ENCODE results near the gene NKX3-2. TPM values are rescaled to one million over a fixed set of nuclear protein-coding genes. Genes with fewer than 3 reads are reported as not detected.

Gene NKX3-2
- total and polyA plus RNA-seq, 9 of the 15 experiments (the other 6 are each of a cell fraction or from before 2014, with no cell fraction given), result 0.03 to 0.81 (median 0.27) TPM; not detected in 1

DNA sequence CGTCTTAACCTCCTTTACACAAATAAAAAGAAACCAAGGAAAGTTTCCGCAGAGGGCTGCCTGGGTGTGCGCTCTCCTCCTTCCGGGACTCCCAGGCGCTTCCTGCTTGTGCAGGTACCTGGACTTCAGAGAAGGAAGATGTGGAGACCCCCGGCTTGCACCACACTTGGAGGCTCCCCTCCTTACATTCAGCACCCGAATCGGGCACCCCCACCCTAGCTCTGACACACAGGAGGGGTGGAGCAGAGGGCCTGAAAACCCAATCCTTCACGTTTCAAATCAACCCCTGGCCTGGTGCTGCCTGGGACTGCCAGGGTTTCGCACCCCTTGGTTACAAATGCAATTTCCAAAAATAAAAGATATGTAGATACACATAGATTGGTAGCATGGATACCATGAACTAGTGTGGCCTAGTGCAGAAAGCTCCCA is 3.1 kb downstream of the NKX3-2 start:
- peaks cover 31 to 48% of the 10 kb centered on the region in 2 experiments for H3K27me3 ChIP-seq (ENCODE audit: control insufficient read depth in 2 of 2, insufficient read depth in 2 of 2, low read length in 2 of 2)

More for the DNA sequence above, 3.1 kb downstream of the NKX3-2 start:
- ChIA-PET POLR2A (interaction anchor here (0.7 kb wide), 1 partner anchor 695 kb away, joined by 3 read pairs; no protein-coding TSS in a partner anchor), CTCF (ENCODE audit: low intra/inter-chr PET ratio) (no interaction called here)
- no peaks in the 10 kb centered on the region for H3K36me3 ChIP-seq (ENCODE audit: control insufficient read depth, insufficient read depth, low read length)
- no peak for DNase-seq (ENCODE audit: extremely low read depth in 1 of 4, low spot score in 3 of 4)
- no peaks in the 10 kb centered on the region for H4K20me1 ChIP-seq (replicated peaks; ENCODE audit: control insufficient read depth, insufficient read depth, low read length)
- peaks cover 2 to 21% of the 10 kb centered on the region in 2 experiments; a peak in 3 of 5 replicates for H3K4me1 ChIP-seq (replicated peaks in 1 of 2; ENCODE audit: control insufficient read depth in 2 of 2, insufficient read depth in 2 of 2, low read length in 2 of 2)
- no peaks in the 10 kb centered on the region for H3K79me2 ChIP-seq (ENCODE audit: control insufficient read depth, insufficient read depth, low read length)
- in situ Hi-C loops (cut with MboI), result no loop called here
- 0 out of 2 replicates have a peak, but pooled peaks cover 1% of the 10 kb centered on the region for H3K9me3 ChIP-seq (replicated peaks; ENCODE audit: control insufficient read depth, insufficient read depth, low read depth, low read length)
- no peak overlapping the region for H3K4me2 ChIP-seq (ENCODE audit: insufficient read depth, low read length)
- H3K9me1 ChIP-seq (ENCODE audit: control insufficient read depth, insufficient read depth, low read length), result no peaks in the 10 kb centered on the region
- no peak overlapping the region for H2AFZ ChIP-seq (ENCODE audit: low read depth, low read length)
- no peak overlapping the region for H3K27ac ChIP-seq (ENCODE audit: extremely low read depth, low read depth, low read length)
- 49% methylated on average over 9 of the region's 10 CpGs for WGBS (ENCODE audit: insufficient coverage, low coverage, missing lambda C conversion rate)
- no peak for FAIRE-seq
- BruUV-seq (replicated peaks), result no TSS peak
- intact Hi-C loops (cut with micrococcal nuclease), result no loop called here
- TF ChIP-seq BRCA1 (IDR thresholded peaks at IDR 0.05) (no peak), BRCA1 (CRISPR knock-in tag; IDR thresholded peaks at IDR 0.05) (no peak), ZFP36 (IDR thresholded peaks at IDR 0.05; ENCODE audit: low read depth, low read length, partially characterized antibody) (no peak), PTBP1 (IDR thresholded peaks at IDR 0.05; ENCODE audit: low read depth, low read length) (no peak), CREBBP (IDR thresholded peaks at IDR 0.05; ENCODE audit: low read depth, low read length) (no peak), ERF (CRISPR knock-in tag; IDR thresholded peaks at IDR 0.05) (no peak), ETS2 (tag; IDR thresholded peaks at IDR 0.05; ENCODE audit: borderline replicate concordance, poor library complexity, severe bottlenecking) (no peak), ZKSCAN8 (CRISPR knock-in tag; IDR thresholded peaks at IDR 0.05) (no peak), RBM39 (optimal IDR thresholded peaks at IDR 0.05; ENCODE audit: low read depth, low read length) (no peak), RBM25 (IDR thresholded peaks at IDR 0.05; ENCODE audit: low read depth, low read length, severe bottlenecking) (no peak), FIP1L1 (IDR thresholded peaks at IDR 0.05; ENCODE audit: low read depth, low read length, poor library complexity, severe bottlenecking) (no peak), PRMT5 (CRISPR knock-in tag; IDR thresholded peaks at IDR 0.05) (no peak), ZNF174 (CRISPR knock-in tag; IDR thresholded peaks at IDR 0.05) (no peak)
- TF ChIP-seq, protein P1, sequence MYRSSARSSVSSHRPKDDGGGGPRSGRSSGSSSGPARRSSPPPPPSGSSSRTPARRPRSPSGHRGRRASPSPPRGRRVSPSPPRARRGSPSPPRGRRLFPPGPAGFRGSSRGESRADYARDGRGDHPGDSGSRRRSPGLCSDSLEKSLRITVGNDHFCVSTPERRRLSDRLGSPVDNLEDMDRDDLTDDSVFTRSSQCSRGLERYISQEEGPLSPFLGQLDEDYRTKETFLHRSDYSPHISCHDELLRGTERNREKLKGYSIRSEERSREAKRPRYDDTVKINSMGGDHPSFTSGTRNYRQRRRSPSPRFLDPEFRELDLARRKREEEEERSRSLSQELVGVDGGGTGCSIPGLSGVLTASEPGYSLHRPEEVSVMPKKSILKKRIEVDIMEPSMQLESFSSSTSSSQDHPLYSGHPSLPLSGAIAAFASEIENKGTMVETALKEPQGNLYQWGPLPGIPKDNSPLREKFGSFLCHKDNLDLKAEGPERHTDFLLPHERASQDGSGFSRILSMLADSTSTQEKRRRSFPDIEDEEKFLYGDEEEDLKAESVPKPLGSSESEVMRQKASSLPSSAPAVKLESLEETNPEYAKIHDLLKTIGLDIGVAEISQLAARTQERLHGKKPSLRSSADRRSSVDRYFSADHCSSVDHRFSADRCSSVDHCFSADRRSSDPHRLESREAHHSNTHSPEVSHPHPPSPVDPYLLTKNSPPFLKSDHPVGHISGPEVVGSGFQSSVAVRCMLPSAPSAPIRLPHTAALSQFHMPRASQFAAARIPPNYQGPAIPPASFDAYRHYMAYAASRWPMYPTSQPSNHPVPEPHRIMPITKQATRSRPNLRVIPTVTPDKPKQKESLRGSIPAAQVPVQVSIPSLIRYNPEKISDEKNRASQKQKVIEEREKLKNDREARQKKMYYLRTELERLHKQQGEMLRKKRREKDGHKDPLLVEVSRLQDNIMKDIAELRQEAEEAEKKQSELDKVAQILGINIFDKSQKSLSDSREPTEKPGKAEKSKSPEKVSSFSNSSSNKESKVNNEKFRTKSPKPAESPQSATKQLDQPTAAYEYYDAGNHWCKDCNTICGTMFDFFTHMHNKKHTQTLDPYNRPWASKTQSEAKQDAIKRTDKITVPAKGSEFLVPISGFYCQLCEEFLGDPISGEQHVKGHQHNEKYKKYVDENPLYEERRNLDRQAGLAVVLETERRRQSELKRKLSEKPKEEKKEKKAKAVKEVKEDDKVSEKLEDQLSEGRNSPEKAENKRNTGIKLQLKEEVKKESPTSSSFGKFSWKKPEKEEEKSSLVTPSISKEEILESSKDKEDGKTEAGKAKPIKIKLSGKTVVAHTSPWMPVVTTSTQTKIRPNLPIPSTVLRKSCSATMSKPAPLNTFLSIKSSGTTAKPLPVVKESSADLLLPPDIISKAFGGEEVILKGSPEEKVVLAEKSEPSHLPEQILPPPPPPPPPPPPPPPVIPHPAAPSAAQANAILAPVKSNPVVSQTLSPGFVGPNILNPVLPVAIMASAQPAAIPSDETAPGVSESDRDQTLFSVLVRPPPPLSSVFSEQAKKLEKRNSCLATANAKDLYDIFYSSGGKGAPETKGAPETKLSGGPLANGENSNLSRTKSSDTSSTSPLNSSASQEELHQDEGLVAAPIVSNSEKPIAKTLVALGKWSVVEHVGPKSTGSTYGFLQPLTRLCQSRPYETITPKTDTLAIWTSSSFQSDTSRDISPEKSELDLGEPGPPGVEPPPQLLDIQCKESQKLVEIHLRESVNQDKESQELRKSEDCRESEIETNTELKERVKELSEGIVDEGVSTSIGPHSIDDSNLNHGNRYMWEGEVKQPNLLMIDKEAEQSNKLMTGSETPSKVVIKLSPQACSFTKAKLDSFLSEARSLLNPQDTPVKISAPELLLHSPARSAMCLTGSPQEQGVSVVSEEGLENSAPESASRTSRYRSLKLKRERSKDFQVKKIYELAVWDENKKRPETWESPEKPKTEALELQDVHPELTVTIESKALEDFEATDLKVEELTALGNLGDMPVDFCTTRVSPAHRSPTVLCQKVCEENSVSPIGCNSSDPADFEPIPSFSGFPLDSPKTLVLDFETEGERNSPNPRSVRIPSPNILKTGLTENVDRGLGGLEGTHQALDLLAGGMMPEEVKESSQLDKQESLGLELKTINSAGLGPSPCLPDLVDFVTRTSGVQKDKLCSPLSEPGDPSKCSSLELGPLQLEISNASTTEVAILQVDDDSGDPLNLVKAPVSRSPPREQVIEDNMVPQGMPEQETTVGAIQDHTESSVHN (IDR thresholded peaks at IDR 0.05; ENCODE audit: borderline replicate concordance in 1 of 2, low read depth in 1 of 2), result no peak
- ATAC-seq, result no peak
- H3K4me3 ChIP-seq, result no peak overlapping the region
- no peak overlapping the region for H3K9ac ChIP-seq (ENCODE audit: insufficient read depth in 1 of 2, low read depth in 2 of 2, low read length in 2 of 2)
